Erythroblast (primary cell): ENCODE measurements around the gene MOB3A.
"Not testable (repeated sequence)": the region's sequence is repeated elsewhere in the genome, so short reads cannot be mapped to it uniquely, and the experiment has no call there.

ENCODE experiments used
- GATA1 ChIP-seq: IDR thresholded peaks from 2 replicates; pipeline ENCODE4 v1.6.1; 2011; ENCODE audit warnings: low read depth, mild to moderate bottlenecking, control low read depth, low read length, moderate library complexity
- POLR2A ChIP-seq: IDR thresholded peaks from 2 replicates; pipeline ENCODE4 v1.6.1; 2011; ENCODE audit warnings: mild to moderate bottlenecking, low read length

DNA sequence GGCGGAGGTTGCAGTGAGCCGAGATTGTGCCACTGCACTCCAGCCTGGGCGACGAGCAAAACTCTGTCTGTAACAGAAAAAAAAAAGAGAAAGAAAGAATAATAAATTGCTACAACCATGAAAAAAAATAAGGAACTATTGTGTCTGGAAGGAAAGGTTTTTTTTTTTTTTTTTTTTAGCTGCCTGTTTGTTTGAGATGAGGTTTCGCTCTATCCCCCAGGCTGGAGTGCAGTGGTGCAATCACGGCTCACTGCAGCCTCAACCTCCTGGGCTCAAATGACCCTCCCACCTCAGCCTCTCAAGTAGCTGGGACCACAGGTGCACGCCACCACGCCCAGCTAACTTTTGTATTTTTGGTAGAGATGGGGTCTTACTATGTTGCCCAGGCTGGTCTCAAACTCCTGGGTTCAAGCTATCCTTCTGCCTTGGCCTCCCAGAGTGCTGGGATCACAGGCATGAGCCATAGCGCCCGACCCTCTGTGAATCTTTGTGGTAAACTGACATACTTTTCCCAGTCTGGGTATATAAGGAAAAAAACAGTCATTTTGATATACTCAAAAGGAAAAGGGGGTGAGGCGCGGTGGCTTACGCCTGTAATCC is 4.1 kb downstream of the MOB3A start:
- not testable (repeated sequence) for TF ChIP-seq POLR2A, GATA1
